SIG-M5 treated with dmso at 0.1 percent for 504 hours (cell line): ENCODE results near the gene LINC00305.

ENCODE experiments used
- DNase-seq: peaks from one replicate; lab custom pipeline; 2025; ENCODE audit not compliant: unreplicated experiment; lab: John Stamatoyannopoulos, UW

Gene LINC00305

GRCh38 chr18:64148988-64149387, at the start of gene LINC00305:
Gene LINC00305, minus strand, starts transcription at chr18:64149088.
- no peak for DNase-seq

- no peak for DNase-seq
These were observed 42.2 kb upstream of the LINC00305 start for GRCh38 chr18:64191069-64191468.

- DNase-seq: no peak
These were observed 37.1 kb upstream of the LINC00305 start for GRCh38 chr18:64185987-64186386.

- no peak for DNase-seq
These were observed 34.8 kb upstream of the LINC00305 start for GRCh38 chr18:64183665-64184064.

- DNase-seq: no peak
These were observed 31.7 kb upstream of the LINC00305 start for GRCh38 chr18:64180617-64181016.

- no peak for DNase-seq
These were observed 31.3 kb upstream of the LINC00305 start for GRCh38 chr18:64180171-64180570.

GRCh38 chr18:64179556-64180080, 30.7 kb upstream of the LINC00305 start:
- DNase-seq: no peak

- no peak for DNase-seq
These were observed 30.0 kb upstream of the LINC00305 start for GRCh38 chr18:64178860-64179259.

- no peak for DNase-seq
These were observed 26.5 kb upstream of the LINC00305 start for GRCh38 chr18:64175432-64175831.

- no peak for DNase-seq
These were observed 22.7 kb upstream of the LINC00305 start for GRCh38 chr18:64171576-64171975.

GRCh38 chr18:64167408-64167925, 18.6 kb upstream of the LINC00305 start:
- DNase-seq: no peak

- DNase-seq: no peak
These were observed 17.0 kb upstream of the LINC00305 start for GRCh38 chr18:64165906-64166305.

GRCh38 chr18:64164883-64165282, 16.0 kb upstream of the LINC00305 start:
- DNase-seq: no peak

- no peak for DNase-seq
These were observed 1.1 kb upstream of the LINC00305 start for GRCh38 chr18:64149916-64150438.

- DNase-seq: no peak
These were observed 6.0 kb downstream of the LINC00305 start for GRCh38 chr18:64142904-64143303.

- no peak for DNase-seq
These were observed 11.0 kb downstream of the LINC00305 start for GRCh38 chr18:64137914-64138313.

GRCh38 chr18:64134044-64134747, 14.7 kb downstream of the LINC00305 start:
- DNase-seq: no peak

GRCh38 chr18:64132871-64133270, 16.0 kb downstream of the LINC00305 start:
- no peak for DNase-seq

GRCh38 chr18:64131314-64131713, 17.6 kb downstream of the LINC00305 start:
- DNase-seq: no peak

GRCh38 chr18:64127172-64127571, 21.7 kb downstream of the LINC00305 start:
- DNase-seq: no peak

- peak; percentile 5 for DNase-seq
These were observed 29.0 kb downstream of the LINC00305 start for GRCh38 chr18:64119916-64120315.

GRCh38 chr18:64118406-64118805, 30.5 kb downstream of the LINC00305 start:
- no peak for DNase-seq
